Gastroesophageal sphincter (tissue), 3 donors: ENCODE data around the gene CHD5.

Experiments used
- CTCF ChIP-seq, 4 experiments: fragments of 200-600 bp in 2 of 4; fragments of 450-650 bp in 2 of 4; sonication (generic) in 1 of 4; IDR thresholded peaks; one replicate each; pipeline ENCODE4 v1.5.1; 2017 to 2019; ENCODE audit warnings: antibody characterized with exemption in 4 of 4, mild to moderate bottlenecking in 2 of 4, moderate library complexity in 2 of 4
- EP300 ChIP-seq: sonication (generic); formaldehyde crosslinking; IDR thresholded peaks from one replicate; pipeline ENCODE4 v1.6.1; 2017; ENCODE audit warnings: antibody characterized with exemption, mild to moderate bottlenecking
- POLR2A ChIP-seq, 2 donors: fragments of 450-650 bp; IDR thresholded peaks; one replicate each; pipeline ENCODE4 v1.6.1; 2017; ENCODE audit warnings: antibody characterized with exemption in 2 of 2, mild to moderate bottlenecking in 2 of 2, moderate library complexity in 1 of 2

GRCh38 chr1:6142734-6143133, 37.4 kb downstream of the CHD5 start:
- TF ChIP-seq EP300 (no peak), CTCF (IDR thresholded peaks at IDR 0.05) (no peak), POLR2A (IDR thresholded peaks at IDR 0.05) (no peak)
